Stomach (tissue), 9 donors: ENCODE results near the gene DDX18. TPM values are rescaled to one million over a fixed set of nuclear protein-coding genes. Genes with fewer than 3 reads are reported as not detected.
"Not testable (repeated sequence)": the region's sequence is repeated elsewhere in the genome, so short reads cannot be mapped to it uniquely, and the experiment has no call there.

Experiments
- DNase-seq, 2 donors: peaks; one replicate each; pipeline versions ENCODE4 v3.0.0 to v3.0.0-alpha.2; 2013 to 2019
- H3K27ac ChIP-seq, 5 donors: fragments of 200-600 bp in 4 of 5; sonication (generic) in 4 of 5; one replicate each; pipeline ENCODE4 v1.5.1; 2013 to 2019; ENCODE audit warnings: mild to moderate bottlenecking in 1 of 5, moderate library complexity in 1 of 5
- H3K27me3 ChIP-seq, 3 donors: fragments of 200-600 bp; sonication (generic); one replicate each; pipeline ENCODE4 v1.5.1; 2017 to 2019; ENCODE audit warnings: mixed run types in 1 of 3
- H3K36me3 ChIP-seq, 4 donors: fragments of 200-600 bp; sonication (generic); 1 replicate in 3 of 4; 2 replicates in 1 of 4; pipeline ENCODE4 v1.5.1; 2016 to 2019
- H3K4me1 ChIP-seq, 4 donors: fragments of 200-600 bp; sonication (generic); one replicate each; pipeline ENCODE4 v1.5.1; 2016 to 2019
- H3K4me3 ChIP-seq, 4 donors: fragments of 200-600 bp; sonication (generic) in 3 of 4; one replicate each; pipeline ENCODE4 v1.5.1; 2016 to 2019; ENCODE audit warnings: mild to moderate bottlenecking in 1 of 4
- H3K9me3 ChIP-seq, 4 donors: fragments of 200-600 bp; sonication (generic); one replicate each; pipeline ENCODE4 v1.5.1; 2016 to 2019
- CTCF ChIP-seq, 7 experiments: fragments of 450-650 bp in 4 of 7; fragments of 200-600 bp in 3 of 7; sonication (generic) in 3 of 7; IDR thresholded peaks; one replicate each; pipeline ENCODE4 v1.5.1; 2016 to 2019; ENCODE audit warnings: antibody characterized with exemption in 7 of 7, control low read depth in 2 of 7, mild to moderate bottlenecking in 1 of 7
- EP300 ChIP-seq: sonication (generic); formaldehyde crosslinking; IDR thresholded peaks from one replicate; pipeline ENCODE4 v1.6.1; 2017; ENCODE audit warnings: antibody characterized with exemption
- POLR2A ChIP-seq, 4 donors: fragments of 450-650 bp; IDR thresholded peaks; one replicate each; pipeline ENCODE4 v1.6.1; 2016; ENCODE audit warnings: antibody characterized with exemption in 4 of 4, control low read depth in 2 of 4, mild to moderate bottlenecking in 1 of 4, moderate library complexity in 1 of 4
- POLR2AphosphoS5 ChIP-seq, 3 donors: sonication (generic); formaldehyde crosslinking; IDR thresholded peaks; one replicate each; pipeline ENCODE4 v1.6.1; 2016; ENCODE audit warnings: antibody characterized with exemption in 3 of 3
- WGBS, 5 donors: extraction: QIAGEN DNeasy Blood & Tissue Kit in 3 of 5; methylation state at CpG; one replicate each; pipeline versions ENCODE4 v1.1.5 to v1.1.7; 2013 to 2018; 5-methylcytosine and 5-hydroxymethylcytosine counted together
- intact Hi-C: fragments of 100-400 bp; cut with DNase I; formaldehyde crosslinking; loops from one replicate; pipeline ENCODE4 v1.15.1; 2023; ENCODE audit warnings: low total_unique reads
- polyA plus RNA-seq, 3 donors: library from polyadenylated mRNA; stranded (reverse); fragments of 200-250 nt; gene quantifications; one replicate each; pipeline ENCODE4 v1.2.3, GENCODE V29; 2013
- total RNA-seq, 5 donors: library from RNA; depleted of rRNA; stranded (reverse); fragments of >200 nt; gene quantifications; one replicate each; pipeline versions ENCODE4 v1.1.0 to v1.2.3, GENCODE V29; 2014 to 2016
- donor health status: healthy with polysubstance abuse.
- donor health status: Bipolar disorder and iron deficiency.
- donor health status: healthy.

Gene DDX18
- total and polyA plus RNA-seq, 8 donors: 16.5 to 87.4 (median 26.5) TPM

GRCh38 chr2:117825437-117825836 lies 10.9 kb downstream of the DDX18 start:
- 86 to 95% (median 92%) methylated on average over 8 of the region's 8 CpGs for WGBS, 5 donors
- intact Hi-C loops: loop anchor here (5.0 kb wide), 1 partner anchor 187 kb away; the partner anchor contains the start of gene CCDC93

DNA sequence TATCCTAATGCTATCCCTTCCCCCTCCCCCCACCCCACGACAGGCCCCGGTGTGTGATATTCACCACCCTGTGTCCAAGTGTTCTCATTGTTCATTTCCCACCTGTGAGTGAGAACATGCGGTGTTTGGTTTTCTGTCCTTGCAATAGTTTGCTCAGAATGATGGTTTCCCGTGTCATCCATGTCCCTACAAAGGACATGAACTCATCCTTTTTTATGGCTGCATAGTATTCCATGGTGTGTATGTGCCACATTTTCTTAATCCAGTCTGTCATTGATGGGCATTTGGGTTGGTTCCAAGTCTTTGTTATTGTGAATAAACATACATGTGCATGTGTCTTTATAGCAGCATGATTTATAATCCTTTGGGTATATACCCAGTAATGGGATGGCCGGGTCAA lies 13.0 kb downstream of the DDX18 start:
- 94 to 99% (median 97%) methylated on average over 5 of the region's 5 CpGs for WGBS, 5 donors
- intact Hi-C loops: loop anchor here (5.0 kb wide), 1 partner anchor 185 kb away; the partner anchor contains the start of gene CCDC93
- not testable (repeated sequence) for H3K4me3 ChIP-seq, H3K27me3 ChIP-seq, H3K4me1 ChIP-seq, DNase-seq, H3K9me3 ChIP-seq, H3K27ac ChIP-seq
- peaks cover 62 to 100% (median 99%) of the 10 kb centered on the region in 4 donors for H3K36me3 ChIP-seq

More at GRCh38 chr2:117825437-117825836, 10.9 kb downstream of the DDX18 start:
- Histone ChIP-seq H3K36me3 (peaks cover 73 to 100% (median 100%) of the 10 kb centered on the region in 4 donors), H3K27ac (no peak overlapping the region), H3K27me3 (no peaks in the 10 kb centered on the region), H3K4me3 (no peak overlapping the region), H3K9me3 (no peaks in the 10 kb centered on the region), H3K4me1 (no peaks in the 10 kb centered on the region)
- no peak for DNase-seq
- TF ChIP-seq EP300 (no peak), CTCF (IDR thresholded peaks at IDR 0.05) (no peak), POLR2AphosphoS5 (IDR thresholded peaks at IDR 0.05) (no peak), POLR2A (IDR thresholded peaks at IDR 0.05) (no peak)

DNA sequence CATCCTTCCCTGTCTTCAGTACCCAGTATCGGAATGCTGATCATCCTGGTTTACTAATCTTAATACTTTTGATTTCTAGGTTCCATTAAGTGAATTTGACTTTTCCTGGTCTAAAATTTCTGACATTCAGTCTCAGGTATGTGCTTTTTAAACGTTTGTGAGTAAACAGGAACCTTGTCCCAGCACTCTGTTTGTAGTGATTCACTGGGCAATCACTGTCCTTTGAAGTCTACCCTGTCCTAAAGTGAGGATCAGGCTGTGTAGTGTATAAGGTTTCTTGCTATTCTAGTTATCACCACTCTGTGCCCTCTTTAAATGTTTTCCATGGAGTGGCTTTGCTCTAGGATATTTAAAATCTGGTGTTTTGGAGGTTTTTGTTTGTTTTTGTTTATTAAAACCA lies 14.4 kb downstream of the DDX18 start:
- WGBS, 5 donors: 70 to 72% (median 72%) methylated on average over 2 of the region's 2 CpGs
- Histone ChIP-seq H3K36me3 (peaks cover 64 to 100% (median 99%) of the 10 kb centered on the region in 4 donors), H3K27ac (no peak overlapping the region), H3K27me3 (no peaks in the 10 kb centered on the region), H3K4me3 (no peak overlapping the region), H3K9me3 (no peaks in the 10 kb centered on the region), H3K4me1 (no peaks in the 10 kb centered on the region)
- TF ChIP-seq POLR2A (IDR thresholded peaks at IDR 0.05) (no peak), EP300 (no peak), CTCF (IDR thresholded peaks at IDR 0.05) (no peak), POLR2AphosphoS5 (IDR thresholded peaks at IDR 0.05) (no peak)
- no peak for DNase-seq
- intact Hi-C loops: loop anchor here (5.0 kb wide), 1 partner anchor 183 kb away; the partner anchor contains the start of gene CCDC93

- no peak for DNase-seq
- H3K36me3 ChIP-seq: peaks cover 39 to 70% (median 68%) of the 10 kb centered on the region in 4 donors
- no peaks in the 10 kb centered on the region for H3K9me3 ChIP-seq
- peaks cover 0 to 7% (median 0%) of the 10 kb centered on the region in 3 donors for H3K27me3 ChIP-seq
- H3K27ac ChIP-seq: no peak overlapping the region
- no peak for TF ChIP-seq EP300
- no peak for TF ChIP-seq POLR2AphosphoS5 (IDR thresholded peaks at IDR 0.05)
- no peak for TF ChIP-seq CTCF (IDR thresholded peaks at IDR 0.05)
- TF ChIP-seq POLR2A (IDR thresholded peaks at IDR 0.05): no peak
- intact Hi-C loops: no loop called here
- H3K4me1 ChIP-seq: peaks cover 9 to 17% (median 14%) of the 10 kb centered on the region in 4 donors
- WGBS, 5 donors: 67 to 89% (median 87%) methylated on average over 1 of the region's 1 CpG
- H3K4me3 ChIP-seq: no peak overlapping the region
Measured at GRCh38 chr2:117832332-117832731, 17.8 kb downstream of the DDX18 start.

GRCh38 chr2:117832905-117833613 lies 18.6 kb downstream of the DDX18 start:
- peaks cover 9 to 18% (median 14%) of the 10 kb centered on the region in 4 donors for H3K4me1 ChIP-seq
- no peak for TF ChIP-seq POLR2AphosphoS5 (IDR thresholded peaks at IDR 0.05)
- TF ChIP-seq POLR2A (IDR thresholded peaks at IDR 0.05): no peak
- no peak for TF ChIP-seq EP300
- no peak for TF ChIP-seq CTCF (IDR thresholded peaks at IDR 0.05)
- H3K27me3 ChIP-seq: peaks cover 0 to 7% (median 0%) of the 10 kb centered on the region in 3 donors
- intact Hi-C loops: no loop called here
- DNase-seq: peak in 1 of 2 donors; percentile 62
- no peak overlapping the region for H3K27ac ChIP-seq
- H3K9me3 ChIP-seq: no peaks in the 10 kb centered on the region
- H3K4me3 ChIP-seq: no peak overlapping the region
- 79 to 91% (median 87%) methylated on average over 8 to 9 of the region's 9 CpGs for WGBS, 5 donors
- peaks cover 32 to 63% (median 61%) of the 10 kb centered on the region in 4 donors for H3K36me3 ChIP-seq
